Measurements from ENCODE around the gene LKAAEAR1.

The LKAAEAR1 gene

DNA sequence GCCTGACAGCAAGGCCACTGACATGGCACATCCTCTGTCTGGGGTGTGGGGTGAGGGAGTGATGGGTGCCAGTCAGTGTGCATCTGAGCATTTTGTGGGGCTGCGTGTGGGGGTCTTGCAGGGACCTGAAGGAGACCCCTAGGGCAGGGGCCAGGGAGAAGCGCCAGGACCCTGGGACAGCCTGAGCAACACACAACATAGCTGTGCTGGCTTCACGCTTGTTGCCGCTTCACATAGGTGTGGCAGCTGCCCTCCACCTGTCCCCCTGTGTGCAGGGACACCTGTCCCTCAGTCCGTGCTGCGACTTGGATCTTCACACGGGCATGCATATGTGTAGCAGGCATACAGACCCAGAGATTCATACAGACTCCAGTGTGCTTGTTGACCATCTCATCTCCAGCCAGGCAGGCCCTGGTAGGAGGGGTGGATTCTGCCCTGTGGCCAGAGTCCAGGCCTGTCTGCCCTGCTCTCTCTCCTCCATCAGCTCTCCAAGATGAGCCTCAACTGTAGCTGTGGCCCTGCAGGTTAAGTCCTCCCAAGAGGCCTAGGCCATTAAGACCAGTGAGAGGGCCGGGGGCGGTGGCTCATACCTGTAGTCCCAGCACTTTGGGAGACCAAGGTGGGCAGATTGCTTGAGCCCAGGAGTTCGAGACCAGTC, 26.3 kb upstream of the LKAAEAR1 start:
- DNase-seq = no peak

DNA sequence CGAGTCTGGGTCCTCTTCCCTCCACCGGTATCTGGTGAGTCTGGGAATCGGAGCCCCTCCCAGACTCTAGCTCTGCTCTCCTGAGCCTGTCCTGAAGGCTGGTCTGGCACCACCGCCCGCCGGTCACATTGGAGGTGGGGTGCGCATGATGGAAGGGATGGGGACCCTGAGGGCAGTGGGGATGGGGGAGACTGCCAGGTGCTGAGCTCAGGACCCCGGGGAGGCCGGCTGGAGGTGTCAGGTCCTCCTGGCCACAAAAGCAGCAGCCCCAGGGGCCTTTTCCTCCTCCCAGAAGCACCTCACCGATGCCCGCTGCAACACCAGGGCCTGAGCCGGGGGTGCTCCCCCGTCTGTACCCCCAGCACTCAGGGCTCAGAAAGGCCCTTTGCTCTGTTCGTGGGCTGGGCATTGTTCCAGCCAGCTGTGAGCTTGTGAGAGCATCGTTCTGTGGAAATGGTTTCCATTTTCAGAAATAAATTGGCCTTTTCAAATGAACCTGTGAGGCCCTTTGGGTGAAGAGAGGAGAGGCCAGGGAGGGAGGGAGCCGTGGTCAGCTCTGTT, 25.7 kb upstream of the LKAAEAR1 start:
- no peak for DNase-seq

DNA sequence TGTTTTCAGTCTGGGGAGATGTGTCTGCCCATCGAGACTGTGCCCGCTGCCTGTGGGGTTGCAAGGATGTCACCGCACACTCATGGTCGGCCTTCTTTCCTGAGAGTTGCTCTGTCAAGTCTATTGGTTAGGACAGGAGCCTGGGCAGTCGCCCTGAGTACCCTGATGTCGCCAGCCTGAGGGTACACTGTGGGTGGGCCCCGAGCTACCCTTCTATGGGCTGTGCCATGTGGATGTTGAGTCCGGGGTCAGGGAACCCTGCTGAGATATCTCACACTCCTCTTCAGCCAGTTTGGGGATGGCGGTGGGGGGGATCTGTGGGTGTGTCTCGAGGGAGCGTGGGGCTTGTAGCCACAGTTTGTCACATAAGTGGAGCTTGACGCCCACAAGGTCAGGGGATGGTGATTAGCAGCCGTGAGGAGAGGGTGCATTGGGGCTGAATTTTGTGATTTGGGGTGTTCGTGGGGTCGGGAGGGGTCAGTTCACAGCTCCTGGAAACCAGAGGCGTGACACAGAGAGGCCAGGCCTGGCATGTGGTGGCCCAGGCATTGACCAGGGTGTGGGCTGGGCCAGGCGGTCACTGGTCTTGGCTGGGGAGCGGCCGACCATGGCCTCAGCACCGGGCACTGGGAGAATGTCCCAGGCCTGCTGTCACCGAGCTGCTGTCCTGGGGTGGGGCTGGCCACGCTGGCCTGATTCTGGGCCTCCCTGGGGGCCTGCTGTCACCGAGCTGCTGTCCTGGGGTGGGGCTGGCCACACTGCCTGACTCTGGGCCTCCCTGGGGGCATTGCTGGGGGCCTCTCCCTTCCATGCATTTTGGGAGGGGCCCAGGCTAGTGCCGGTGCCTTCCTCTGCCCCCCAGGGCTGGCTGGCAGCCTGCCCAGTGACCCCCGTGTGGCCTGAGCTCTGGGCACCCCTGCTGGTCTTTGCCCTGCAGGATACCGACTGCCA, 24.8 kb upstream of the LKAAEAR1 start:
- no peak for DNase-seq

DNA sequence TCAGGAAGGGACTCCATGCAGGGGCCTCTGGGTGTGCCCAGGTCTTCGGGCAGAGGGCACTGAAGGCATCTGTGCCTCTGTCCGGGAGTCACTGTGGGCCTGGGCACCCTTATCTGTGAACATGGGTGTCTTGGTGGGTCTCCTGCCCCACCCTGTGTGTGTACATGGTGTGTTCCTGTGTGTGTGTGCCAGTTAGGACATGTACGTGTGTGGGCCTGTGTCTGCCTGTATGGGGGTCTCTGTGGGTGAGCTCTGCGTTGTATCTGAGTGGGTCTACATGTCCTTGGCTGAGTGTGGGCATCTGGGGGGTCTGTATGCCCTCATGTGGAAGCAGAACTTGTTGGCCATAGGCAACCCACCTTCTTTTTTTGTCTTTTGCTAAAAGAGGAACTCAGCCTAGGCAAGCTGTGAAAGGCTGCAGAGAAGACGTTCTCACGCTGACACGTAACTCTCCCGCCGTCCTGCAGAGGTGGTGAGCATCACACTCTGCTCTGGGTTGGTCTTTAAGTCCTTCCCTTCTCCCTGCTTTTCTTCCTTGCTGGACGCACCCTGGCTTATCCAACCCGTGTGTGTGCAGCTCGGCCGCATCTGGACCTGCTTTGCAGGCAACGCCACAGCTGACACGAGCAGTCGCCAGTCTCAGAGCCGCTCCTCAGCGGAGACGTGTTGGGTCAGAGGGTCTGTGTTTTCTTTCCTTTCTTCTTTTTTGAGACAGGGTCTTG, 23.7 kb upstream of the LKAAEAR1 start:
- DNase-seq = no peak

DNA sequence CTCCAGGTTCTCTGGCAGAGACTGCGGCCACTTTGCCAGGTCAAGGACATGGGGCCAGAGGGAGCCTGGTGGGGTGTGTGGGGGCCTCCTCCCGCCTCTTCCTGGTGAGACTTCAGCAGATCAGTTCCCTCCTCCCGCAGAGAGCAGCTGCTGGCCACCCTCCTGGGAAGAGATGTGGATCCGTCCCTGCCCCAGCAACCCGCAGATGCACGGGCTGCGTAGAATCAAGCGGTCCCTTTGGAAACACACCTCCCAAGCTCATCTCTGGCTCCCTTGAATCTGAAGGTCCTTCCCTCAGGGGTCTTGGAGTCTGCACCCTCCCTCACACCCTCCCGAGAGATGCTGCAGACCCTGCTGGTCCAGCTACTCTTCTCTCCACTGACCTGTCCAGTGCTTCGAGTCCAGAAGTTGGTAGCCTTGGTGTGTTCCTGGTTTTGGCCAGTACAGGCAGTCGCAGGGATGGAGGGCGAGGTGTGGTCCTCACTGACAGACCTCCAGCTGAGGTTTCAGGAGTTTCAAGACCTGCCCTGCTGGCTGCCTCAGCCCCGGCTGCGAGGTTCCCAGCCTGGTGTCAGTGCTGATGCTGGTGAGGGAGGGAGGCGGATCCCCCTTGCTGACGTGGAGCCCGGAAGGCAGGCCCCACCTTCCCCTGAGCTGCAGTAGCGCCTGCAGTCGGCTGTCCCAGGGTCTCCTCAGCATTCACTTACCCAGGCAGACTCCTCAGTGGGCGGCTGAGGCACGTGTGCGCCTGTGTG, 23.0 kb upstream of the LKAAEAR1 start, which contains the start of gene NPBWR2:
NPBWR2 (minus strand) TSS at position 585 of the 755 bp plus-strand sequence. CDS start 734 bp downstream, outside the sequence.
- DNase-seq = no peak

DNA sequence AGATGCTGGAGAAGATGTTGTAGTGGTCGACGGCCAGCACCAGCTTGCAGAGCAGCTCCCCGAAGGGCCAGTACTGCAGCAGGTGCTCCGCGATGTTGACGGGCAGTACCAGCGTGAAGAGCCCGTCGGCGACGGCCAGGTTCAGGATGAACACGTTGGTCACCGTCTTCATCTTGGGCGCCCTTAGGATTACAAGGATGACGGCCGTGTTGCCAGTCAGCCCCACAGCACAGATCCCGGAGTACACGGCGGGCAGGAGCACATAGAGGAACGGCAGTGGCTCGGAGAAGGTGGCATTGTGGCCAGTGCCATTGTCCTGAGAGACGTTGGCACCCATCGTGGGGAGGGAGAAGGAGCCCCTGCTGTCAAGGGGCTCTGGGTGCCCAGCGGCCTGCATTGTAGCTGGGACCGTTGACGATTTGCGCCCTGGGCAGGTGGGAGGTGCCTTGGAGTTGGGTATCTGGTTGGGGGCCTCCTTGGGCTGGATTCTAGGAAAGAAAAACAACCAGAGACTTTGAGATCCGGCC, 22.3 kb upstream of the LKAAEAR1 start:
- DNase-seq = no peak

DNA sequence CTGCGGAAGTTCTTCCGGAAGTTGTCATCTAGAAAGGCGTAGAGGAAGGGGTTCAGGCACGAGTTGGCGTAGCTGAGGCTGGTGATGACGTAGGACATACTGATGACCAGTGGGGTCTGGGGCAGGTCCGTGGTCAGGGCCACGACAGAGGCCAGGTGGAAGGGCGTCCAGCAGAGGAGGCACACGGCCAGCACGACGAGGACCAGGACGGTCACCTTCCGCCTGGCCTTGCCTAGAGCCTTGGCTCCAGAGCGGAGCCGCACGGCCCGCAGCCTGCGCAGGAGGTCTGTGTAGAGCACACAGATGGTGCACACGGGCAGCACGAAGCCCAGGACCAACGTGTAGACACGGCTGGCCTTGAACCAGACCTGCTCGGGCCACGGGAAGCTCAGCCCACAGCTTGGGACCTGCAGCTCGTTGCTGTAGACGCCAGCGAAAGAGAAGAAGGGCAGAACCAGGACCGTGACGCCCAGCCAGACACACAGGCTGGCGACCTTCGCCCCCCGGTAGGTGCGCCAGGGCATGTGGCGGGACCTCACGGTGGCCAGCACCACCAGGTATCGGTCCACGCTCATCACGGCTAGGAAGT, 21.7 kb upstream of the LKAAEAR1 start:
- no peak for DNase-seq

DNA sequence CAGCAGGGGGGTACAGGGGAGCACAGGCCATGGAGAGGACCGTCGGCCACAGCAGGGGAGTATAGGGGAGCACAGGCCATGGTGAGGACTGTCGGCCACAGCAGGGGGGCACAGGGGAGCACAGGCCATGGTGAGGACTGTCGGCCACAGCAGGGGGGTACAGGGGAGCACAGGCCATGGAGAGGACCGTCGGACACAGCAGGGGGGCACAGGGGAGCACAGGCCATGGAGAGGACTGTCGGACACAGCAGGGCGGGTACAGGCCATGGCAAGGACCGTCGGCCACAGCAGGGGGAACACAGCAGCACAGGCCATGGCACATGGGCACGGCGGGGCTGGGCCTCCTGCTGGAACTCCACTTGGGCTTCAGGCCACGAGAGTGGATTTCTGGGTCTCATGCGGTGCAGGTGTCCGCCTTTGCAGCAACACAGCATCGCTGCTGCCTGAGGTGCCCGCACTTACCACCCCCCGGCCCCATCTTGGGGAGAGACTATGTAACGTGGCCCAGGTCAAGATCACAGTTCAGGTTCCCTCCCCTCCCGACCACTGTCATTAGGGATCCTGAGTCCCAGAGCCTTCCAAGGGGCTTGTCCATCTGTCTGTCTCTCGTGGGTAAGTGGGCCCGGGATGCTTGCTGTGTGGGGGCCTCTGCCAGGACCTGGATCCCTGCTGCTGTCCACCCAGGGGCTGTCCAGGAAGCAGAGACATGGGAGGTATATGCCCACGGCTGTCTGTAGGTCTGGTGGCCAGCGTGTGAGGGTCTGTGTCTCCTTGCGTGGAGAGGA, 20.7 kb upstream of the LKAAEAR1 start:
- DNase-seq = no peak

DNA sequence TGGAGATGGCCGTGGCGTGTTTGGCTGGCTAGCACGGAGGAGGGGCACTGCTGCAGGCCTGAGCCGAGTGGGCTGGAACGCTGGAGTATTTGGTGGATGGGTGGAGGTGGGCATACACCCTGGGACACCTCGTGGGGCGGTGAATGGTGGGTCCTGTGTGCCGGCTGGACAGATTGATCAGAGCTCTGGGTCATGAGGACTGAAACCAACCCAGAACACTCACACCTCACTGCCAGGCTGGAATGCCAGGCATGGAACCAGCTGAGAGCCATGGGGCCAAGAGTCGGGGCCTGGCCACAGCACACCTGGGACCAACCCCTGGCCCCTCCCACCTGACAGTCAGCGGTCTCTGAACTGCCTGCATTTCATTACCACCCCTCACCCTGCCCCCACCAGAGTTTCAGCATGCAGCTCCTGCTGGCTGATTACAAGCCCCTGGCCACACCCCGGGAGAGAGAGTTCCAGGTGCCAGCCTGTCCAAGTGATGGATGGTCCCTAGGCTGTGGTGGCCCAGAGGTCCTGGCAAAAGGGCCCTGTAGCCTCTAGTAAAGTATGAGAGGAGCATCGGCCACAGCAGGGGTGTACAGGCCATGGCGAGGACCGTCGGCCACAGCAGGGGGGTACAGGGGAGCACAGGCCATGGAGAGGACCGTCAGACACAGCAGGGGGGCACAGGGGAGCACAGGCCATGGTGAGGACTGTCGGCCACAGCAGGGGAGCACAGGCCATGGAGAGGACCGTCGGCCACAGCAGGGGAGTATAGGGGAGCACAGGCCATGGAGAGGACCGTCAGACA, 19.9 kb upstream of the LKAAEAR1 start:
- no peak for DNase-seq

DNA sequence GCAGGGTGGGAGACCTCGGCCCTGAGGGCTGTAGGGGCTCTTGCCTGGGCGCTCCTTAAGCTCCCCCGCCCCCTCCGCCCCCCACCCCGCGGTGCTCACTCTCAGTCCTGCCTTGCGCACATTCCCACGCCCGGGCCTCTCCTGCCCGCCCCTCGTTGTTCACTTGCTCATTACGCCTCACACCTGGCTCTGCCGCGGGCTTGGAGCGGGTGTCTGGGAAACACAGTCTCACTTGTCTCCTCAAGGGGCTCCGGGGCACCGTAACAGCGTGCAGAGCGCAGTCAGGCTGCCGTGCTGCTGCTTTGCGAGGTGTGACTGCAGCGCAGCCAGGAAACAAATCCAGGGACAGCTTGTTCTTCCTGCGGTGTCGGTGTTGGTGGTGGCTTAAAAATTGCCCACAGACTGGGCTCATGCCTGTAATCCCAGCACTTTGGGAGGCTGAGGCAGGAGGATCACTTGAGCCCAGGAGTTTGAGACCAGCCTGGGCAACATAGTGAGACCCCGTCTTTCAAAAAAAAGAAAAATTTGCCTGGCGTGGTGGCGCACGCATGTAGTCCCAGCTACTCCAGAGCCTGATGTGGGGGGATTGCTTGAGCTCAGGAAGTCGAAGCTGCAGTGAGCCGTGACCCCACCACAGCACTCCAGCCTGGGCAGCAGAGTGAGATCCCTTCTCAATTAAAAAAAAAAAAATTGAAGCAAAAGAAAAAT, 18.6 kb upstream of the LKAAEAR1 start:
- no peak for DNase-seq

DNA sequence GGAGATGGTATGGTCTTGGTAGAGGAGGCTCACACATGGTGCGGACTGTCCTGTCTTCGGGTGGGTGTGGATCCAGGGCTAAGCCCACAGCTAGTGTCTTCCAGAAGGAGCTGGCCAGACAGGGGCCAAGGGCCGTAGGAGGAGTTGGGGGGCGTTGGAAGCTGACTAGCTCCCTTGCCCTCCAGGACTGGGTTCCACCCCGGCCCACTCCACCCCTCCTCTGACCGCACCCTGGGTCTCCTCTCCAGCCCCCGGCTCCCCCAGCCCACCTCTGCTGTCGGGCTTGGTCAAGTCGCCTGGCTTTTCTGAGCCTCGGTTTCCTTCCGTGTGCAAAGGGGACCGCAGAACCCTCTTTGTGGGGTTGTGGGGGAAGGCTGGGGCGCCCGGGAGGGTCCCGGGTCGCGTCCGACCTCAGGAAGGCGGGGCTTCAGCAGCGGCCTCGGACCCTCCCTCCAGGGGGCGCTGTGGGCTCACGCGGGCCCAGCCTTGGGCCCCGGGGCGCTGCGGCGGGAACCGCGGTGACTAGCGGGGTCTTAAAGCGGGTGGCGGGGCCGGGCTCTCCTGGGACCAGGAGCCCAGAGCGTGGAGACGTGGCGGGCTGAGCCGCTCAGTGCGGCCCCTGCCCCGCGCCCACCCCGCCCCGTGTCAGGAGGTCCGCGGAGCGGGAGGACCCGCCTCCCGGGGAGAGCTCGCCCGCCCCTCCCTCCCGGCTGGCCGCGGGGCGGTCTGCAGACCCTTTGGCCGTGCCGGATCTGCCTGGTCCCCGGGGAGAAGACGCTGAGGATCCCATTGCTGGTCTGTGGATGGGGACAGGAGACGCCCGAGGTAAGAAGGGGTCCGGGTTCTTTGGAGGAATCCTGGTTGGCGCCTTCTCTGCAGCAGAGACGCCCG, 17.8 kb upstream of the LKAAEAR1 start:
- no peak for DNase-seq

DNA sequence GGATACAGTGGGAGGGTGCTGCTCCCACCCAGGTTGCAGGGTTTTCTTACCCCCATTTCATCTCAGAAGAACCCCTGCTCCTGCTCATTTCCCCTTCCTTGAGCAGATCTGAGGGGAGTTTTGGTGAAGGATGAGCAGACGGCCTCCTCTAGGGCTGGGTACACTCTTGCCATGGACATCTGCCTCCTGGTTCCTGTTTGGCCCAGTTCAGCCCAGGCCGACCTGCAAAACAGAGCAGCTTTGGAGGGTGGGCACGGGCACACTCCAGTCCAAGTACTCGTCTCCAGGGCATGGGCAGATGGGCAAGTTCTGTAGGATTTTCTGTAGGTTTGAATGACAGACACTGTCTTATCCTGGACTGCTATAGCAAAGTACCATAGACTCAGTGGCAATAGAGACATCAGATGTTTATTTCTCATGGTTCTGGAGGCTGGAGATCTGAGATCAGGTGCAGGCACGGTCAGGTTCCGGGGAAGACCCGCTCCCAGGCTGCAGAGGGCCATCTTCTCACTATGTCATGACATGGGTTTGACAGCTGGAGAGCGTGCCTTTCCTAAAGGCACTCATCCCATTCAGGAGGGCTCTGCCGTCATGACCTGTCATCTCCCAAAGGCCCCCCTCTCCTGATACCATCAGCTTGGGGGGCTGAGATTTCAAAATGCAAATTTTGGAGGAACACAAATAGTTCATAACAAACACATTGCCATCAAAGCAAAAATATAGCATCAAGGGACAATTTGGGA, 16.9 kb upstream of the LKAAEAR1 start:
- DNase-seq = no peak

DNA sequence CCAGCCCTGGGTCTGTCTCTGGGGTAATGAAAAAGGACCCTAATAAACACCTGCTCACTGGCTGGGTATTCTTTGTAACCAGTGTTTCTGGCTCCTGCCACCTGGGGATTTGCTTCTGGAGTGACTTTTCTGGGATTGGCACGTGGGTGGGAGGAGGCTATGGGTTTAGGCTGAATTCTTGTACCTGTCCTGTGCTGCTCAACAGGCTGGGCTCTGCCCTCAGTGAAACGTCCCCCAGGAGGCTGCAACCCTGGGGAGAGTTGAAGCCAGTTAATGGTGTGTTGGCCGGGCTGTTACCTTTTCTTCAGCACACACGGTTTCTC, 16.3 kb upstream of the LKAAEAR1 start:
- DNase-seq = no peak

DNA sequence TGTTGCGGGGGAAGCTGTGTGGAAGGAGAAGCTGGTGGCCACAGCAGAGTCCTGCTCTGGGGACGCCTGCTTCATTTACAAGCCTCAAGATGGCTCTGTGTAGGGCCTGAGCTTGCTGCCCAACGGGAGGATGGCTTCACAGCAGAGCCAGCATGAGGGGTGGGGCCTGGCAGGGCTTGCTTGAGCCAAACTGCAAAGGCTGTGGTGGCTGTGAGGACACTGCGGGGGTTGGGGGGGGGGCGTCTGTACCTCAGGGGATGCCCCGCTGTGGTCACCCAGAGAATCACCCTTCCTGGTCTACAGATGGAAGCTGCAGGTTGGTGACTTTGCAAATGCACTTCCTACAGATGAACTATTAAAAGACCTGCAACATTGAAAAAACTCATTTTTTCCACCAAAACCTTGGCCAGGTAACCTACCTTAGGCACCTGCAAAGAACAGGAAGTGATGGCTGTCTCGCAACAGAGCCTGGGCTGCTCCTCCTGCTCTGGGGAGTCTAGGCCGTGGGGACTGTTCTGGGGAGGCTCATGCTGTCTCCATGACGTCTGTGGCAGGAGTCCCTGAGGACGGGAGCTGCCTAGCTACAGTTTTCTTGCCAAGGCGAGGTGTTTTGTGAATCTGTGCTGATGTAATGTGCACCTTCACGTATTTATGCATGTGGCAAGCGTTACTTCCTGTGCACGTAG, 15.8 kb upstream of the LKAAEAR1 start:
- no peak for DNase-seq

DNA sequence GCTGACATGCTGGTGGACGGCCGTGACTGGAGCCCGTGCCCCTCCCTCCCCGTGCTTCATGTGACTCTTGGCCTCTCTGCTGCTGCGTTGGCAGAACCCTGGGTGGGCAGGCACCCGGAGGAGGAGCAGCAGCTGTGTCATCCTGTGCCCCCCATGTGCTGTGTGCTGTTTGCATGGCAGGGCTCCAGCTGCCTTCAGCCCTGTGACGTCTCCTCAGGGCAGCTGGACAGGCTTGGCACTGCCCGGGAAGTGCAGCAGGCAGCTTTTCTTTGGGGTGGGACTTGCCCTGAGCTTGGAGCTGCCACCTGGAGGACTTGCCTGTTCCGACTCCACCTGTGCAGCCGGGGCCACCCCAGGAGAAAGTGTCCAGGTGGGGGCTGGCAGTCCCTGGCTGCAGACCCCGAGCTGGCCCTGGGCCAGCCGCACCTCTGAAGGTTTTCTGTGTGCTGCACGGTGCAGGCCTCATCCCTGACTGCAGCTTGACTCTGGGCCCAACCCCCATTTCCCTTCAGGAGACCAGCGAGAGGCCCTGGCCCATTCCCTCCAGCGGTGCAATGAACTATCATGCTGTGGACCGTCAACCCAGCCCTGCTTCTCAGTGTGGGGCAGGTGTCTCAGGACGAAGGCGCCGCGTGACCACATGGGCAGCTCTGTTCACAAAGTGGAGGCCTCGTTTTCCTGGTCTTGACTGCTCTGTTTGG, 15.0 kb upstream of the LKAAEAR1 start:
- DNase-seq = no peak

DNA sequence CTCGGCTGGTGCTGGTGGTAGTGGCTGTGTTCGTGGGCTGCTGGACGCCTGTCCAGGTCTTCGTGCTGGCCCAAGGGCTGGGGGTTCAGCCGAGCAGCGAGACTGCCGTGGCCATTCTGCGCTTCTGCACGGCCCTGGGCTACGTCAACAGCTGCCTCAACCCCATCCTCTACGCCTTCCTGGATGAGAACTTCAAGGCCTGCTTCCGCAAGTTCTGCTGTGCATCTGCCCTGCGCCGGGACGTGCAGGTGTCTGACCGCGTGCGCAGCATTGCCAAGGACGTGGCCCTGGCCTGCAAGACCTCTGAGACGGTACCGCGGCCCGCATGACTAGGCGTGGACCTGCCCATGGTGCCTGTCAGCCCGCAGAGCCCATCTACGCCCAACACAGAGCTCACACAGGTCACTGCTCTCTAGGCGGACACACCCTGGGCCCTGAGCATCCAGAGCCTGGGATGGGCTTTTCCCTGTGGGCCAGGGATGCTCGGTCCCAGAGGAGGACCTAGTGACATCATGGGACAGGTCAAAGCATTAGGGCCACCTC, 14.3 kb upstream of the LKAAEAR1 start:
- no peak for DNase-seq
